Skeletal muscle cell (primary cell): ENCODE data around the gene TMEM184A.
"Not testable (repeated sequence)": the region's sequence is repeated elsewhere in the genome, so short reads cannot be mapped to it uniquely, and the experiment has no call there.

ENCODE experiments used
- DNase-seq: peaks from one replicate; pipeline ENCODE4 v3.0.0-alpha.2; 2010; ENCODE audit warnings: low read depth
- H3K4me3 ChIP-seq: 2 replicates; pipeline ENCODE4 v1.5.1; 2011; ENCODE audit warnings: low read depth, mild to moderate bottlenecking, control low read depth, low read length, moderate library complexity

The TMEM184A gene

DNA sequence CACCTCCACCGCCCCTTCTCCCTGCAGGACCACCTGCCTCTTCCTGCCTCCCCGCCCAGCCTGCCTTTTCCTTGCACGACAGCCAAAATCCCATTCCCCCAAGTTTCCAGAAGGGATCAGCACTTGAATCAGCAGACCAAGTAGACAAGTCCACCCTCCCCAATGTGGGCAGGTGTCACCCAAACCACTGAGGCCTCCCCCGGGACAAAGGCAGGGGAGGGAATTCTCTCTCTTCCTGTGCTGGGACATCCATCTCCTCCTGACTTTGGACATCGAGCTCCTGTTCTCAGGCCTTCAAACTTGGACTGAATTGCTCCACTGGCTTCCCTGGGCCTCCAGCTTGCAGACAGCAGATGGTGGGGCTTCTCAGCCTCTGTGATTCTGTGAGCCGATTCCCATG lies 35.4 kb upstream of the TMEM184A start:
- DNase-seq: no peak
- no peak overlapping the region for H3K4me3 ChIP-seq

GRCh38 chr7:1590887-1591286 lies 34.9 kb upstream of the TMEM184A start:
- no peak for DNase-seq
- no peak overlapping the region for H3K4me3 ChIP-seq

GRCh38 chr7:1590476-1590875 lies 34.5 kb upstream of the TMEM184A start:
- no peak for DNase-seq

GRCh38 chr7:1588978-1589377 lies 33.0 kb upstream of the TMEM184A start:
- no peak overlapping the region for H3K4me3 ChIP-seq
- DNase-seq: no peak

More at GRCh38 chr7:1590476-1590875, 34.5 kb upstream of the TMEM184A start:
- H3K4me3 ChIP-seq: no peak overlapping the region

- no peak for DNase-seq
- no peak overlapping the region for H3K4me3 ChIP-seq
Observed at GRCh38 chr7:1587738-1588137, 31.7 kb upstream of the TMEM184A start.

GRCh38 chr7:1586827-1587705 lies 31.1 kb upstream of the TMEM184A start:
- no peak for DNase-seq
- H3K4me3 ChIP-seq: no peak overlapping the region

GRCh38 chr7:1586126-1586826 lies 30.3 kb upstream of the TMEM184A start:
- no peak overlapping the region for H3K4me3 ChIP-seq
- no peak for DNase-seq

GRCh38 chr7:1585142-1585981 lies 29.4 kb upstream of the TMEM184A start:
- no peak overlapping the region for H3K4me3 ChIP-seq
- no peak for DNase-seq

GRCh38 chr7:1584700-1585099 lies 28.7 kb upstream of the TMEM184A start:
- no peak for DNase-seq
- H3K4me3 ChIP-seq: no peak overlapping the region

- H3K4me3 ChIP-seq, DNase-seq: not testable (repeated sequence)
Observed at GRCh38 chr7:1583241-1583930, 27.4 kb upstream of the TMEM184A start.

DNA sequence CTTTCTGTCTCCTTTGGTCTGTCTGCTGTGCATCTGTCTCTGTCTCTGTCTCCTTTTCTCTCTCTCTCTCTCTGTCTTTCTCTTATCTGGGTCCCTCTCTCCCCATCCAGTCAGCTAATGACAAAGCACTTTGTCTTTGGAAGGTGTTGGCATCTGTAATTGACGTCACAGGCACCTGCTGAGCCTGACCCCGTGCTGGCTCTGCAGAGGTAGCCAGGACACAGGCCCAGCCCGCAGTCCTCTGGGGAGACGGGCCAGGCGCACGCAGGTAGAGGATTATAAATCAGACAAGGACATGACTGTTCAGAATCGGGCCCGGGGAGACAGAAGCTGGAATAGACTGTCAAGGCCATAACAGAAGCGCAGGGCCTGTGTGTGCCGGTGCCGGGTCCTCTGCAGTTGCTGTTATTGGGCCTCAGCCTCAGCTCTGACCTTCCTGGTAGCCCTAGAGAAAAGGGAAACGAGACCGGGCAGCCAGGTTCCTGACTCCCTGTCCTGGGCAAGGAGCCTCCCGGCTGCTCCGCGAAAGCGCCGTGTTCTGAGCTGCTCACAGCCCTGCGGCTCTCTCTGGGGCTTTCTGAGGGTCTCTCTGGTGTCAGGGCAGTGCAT lies 24.5 kb upstream of the TMEM184A start:
- no peak for DNase-seq
- no peak overlapping the region for H3K4me3 ChIP-seq

DNA sequence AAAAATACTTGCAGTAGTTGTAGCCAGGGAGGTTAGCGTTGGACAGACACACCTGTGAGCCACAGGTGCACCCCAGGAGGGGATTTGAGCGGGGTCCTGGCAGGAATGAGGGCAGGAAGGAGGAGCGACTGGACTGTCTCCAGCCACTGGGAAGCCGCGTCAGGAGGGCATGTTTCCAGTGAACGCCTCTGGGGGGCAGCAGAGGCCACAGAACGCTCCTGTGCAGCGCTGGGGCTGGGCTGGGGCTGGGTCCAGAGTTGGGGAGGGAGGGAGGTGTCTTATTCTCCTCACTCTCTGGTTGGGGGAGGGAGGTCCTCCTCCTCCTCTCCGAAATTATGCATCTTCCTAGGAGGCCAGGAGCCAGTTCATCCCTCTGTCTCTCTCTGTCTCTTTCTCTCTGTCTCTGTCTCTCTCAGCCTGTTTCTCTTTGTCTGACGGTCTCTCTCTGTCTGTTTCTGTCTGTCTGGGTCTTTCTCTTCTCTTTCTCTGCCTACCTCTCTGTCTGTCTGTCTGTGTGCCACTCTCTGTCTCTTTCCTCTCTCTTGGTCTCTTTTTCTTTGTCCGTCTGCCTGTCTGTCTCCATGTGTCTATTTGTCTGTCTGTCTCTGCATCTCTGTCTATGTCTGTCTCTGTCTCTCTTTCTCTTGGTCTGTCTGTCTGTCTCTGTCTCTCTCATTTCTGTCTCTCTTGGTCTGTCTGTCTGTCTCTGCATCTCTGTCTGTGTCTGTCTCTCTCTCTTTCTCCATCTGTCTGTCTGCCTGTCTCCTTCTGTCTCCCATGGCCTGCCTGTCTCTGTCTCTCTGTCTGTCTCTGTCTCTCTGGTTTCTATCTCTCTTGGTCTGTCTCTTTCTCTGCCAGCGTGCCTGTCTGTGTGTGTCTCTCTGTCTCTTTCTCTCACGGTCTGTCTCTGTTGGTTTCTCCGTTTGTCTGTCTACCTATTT lies 23.7 kb upstream of the TMEM184A start:
- DNase-seq: no peak
- H3K4me3 ChIP-seq: no peak overlapping the region

DNA sequence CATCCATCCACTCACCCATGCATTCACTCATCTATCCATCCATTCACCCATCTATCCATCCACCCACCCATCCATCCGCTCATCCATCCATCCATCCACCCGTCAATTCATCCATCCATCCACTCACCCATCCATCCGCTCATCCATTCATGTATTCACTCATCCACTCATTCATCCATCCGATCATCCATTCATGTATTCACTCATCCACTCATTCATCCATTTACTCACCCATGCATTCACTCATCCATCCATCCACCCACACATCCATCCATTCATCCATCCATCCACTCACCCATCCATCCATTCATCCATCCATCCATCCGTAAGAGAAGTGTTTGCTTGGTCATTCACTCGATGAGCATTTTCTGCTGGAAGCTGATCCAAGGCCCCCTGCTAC lies 22.5 kb upstream of the TMEM184A start:
- no peak for DNase-seq
- H3K4me3 ChIP-seq: no peak overlapping the region

DNA sequence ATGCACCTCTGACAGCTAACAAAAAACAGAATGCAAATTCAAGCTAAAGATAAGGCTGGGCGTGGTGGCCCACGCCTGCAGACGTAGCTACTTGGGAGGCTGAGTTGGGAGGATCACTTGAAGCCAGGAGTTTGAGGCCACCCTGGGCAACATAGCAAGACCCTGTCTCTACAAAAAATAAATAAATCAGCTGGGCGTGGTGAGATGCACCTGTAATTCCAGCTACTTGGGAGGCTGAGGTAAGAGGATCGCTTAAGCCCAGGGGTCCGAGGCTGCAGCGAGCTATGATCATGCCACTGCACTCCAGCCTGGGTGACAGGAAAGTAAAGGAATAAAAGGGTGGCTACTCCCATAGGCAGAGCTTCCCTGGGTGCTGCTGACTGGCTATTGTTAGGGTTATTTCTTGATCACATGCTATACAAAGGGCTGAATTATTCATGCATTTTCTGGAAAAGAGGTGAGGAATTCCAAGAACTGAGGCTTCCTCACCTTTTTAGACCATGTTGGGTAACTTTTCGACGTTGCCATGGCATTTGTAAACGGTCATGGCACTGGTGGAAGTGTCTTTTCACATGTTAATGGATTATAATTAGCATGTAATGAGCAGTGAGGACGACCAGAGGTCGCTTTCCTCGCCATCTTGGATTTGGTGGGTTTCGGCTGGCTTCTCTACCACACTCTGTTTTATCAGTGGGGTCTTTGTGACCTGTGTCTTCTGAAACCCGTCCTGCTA lies 20.7 kb upstream of the TMEM184A start:
- no peak for DNase-seq
- H3K4me3 ChIP-seq: no peak overlapping the region

- H3K4me3 ChIP-seq: no peak overlapping the region
- no peak for DNase-seq
Observed at GRCh38 chr7:1575809-1576208, 19.8 kb upstream of the TMEM184A start.

GRCh38 chr7:1572111-1572822 lies 16.3 kb upstream of the TMEM184A start:
- DNase-seq: no peak
- no peak overlapping the region for H3K4me3 ChIP-seq
